GM21390 (cell line): ENCODE measurements around the gene TRIM15.

Experiments
- ATAC-seq: cut with Tn5 transposase; IDR thresholded peaks from one replicate; pipeline ENCODE4 v1.9.1; 2021; ENCODE audit not compliant: unreplicated experiment

The TRIM15 gene

GRCh38 chr6:30144811-30145210 lies 18.5 kb upstream of the TRIM15 start:
- no peak for ATAC-seq

GRCh38 chr6:30145818-30146217 lies 17.5 kb upstream of the TRIM15 start:
- no peak for ATAC-seq

GRCh38 chr6:30147096-30147495 lies 16.2 kb upstream of the TRIM15 start:
- no peak for ATAC-seq

GRCh38 chr6:30149234-30149633 lies 14.1 kb upstream of the TRIM15 start:
- no peak for ATAC-seq

- no peak for ATAC-seq
Measured at GRCh38 chr6:30149858-30150550, 13.3 kb upstream of the TRIM15 start.

- ATAC-seq = no peak
Measured at GRCh38 chr6:30150671-30151395, 12.5 kb upstream of the TRIM15 start.

GRCh38 chr6:30151580-30151979 lies 11.8 kb upstream of the TRIM15 start:
- no peak for ATAC-seq

- ATAC-seq = no peak
Measured at GRCh38 chr6:30152016-30152673, 11.2 kb upstream of the TRIM15 start.

GRCh38 chr6:30152910-30153610 lies 10.3 kb upstream of the TRIM15 start:
- no peak for ATAC-seq

GRCh38 chr6:30154061-30154460 lies 9.3 kb upstream of the TRIM15 start:
- ATAC-seq = no peak

- no peak for ATAC-seq
Measured at GRCh38 chr6:30154709-30155519, 8.4 kb upstream of the TRIM15 start.

GRCh38 chr6:30155520-30156261 lies 7.7 kb upstream of the TRIM15 start:
- no peak for ATAC-seq

- no peak for ATAC-seq
Measured at GRCh38 chr6:30156262-30156599, 7.1 kb upstream of the TRIM15 start.

GRCh38 chr6:30156774-30157173 lies 6.6 kb upstream of the TRIM15 start:
- ATAC-seq = no peak

GRCh38 chr6:30157581-30157980 lies 5.8 kb upstream of the TRIM15 start:
- no peak for ATAC-seq

GRCh38 chr6:30157999-30158398 lies 5.3 kb upstream of the TRIM15 start:
- no peak for ATAC-seq

GRCh38 chr6:30158475-30159040 lies 4.8 kb upstream of the TRIM15 start:
- no peak for ATAC-seq

GRCh38 chr6:30160008-30160784 lies 3.1 kb upstream of the TRIM15 start:
- no peak for ATAC-seq
